Measurements from ENCODE around the gene KRTAP10-3.

GRCh38 chr21:44526096-44526997 is 32.2 kb downstream of the KRTAP10-3 start:
- TF ChIP-seq CTCF (IDR thresholded peaks at IDR 0.05) (no peak), POLR2A (IDR thresholded peaks at IDR 0.05) (no peak)

Data from heart left ventricle (tissue), 13 donors.